ENCODE measurements around the gene TM9SF1. TPM values are rescaled to one million over a fixed set of nuclear protein-coding genes. Genes with fewer than 3 reads are reported as not detected.
A peak's percentile ranks its signal among the peaks of the same experiment; 100 is the strongest.

TM9SF1 gene
- total RNA-seq, 1 donor from 2014 or later, result 33.9 TPM

DNA sequence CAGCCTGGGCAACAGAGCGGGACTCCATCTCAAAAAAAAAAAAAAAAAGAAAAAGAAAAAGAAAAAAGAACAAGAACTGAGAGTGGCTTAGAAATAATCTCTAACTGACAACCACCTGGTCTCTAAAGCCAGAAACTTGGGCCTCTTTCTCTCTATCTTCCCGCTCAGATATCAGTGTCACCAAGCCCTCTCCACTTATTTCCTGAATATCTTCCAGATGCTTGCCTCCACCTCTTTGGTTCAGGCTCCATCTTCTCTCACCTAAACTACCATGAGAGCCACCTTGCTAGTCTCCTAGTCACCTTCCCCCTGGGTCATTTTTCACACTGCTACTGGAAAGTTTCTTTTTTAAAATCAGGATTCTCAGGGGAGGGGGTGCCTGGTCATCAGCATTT, 1.8 kb upstream of the TM9SF1 start:
- DNase-seq (ENCODE audit: low read depth in 2 of 2), result no peak

DNA sequence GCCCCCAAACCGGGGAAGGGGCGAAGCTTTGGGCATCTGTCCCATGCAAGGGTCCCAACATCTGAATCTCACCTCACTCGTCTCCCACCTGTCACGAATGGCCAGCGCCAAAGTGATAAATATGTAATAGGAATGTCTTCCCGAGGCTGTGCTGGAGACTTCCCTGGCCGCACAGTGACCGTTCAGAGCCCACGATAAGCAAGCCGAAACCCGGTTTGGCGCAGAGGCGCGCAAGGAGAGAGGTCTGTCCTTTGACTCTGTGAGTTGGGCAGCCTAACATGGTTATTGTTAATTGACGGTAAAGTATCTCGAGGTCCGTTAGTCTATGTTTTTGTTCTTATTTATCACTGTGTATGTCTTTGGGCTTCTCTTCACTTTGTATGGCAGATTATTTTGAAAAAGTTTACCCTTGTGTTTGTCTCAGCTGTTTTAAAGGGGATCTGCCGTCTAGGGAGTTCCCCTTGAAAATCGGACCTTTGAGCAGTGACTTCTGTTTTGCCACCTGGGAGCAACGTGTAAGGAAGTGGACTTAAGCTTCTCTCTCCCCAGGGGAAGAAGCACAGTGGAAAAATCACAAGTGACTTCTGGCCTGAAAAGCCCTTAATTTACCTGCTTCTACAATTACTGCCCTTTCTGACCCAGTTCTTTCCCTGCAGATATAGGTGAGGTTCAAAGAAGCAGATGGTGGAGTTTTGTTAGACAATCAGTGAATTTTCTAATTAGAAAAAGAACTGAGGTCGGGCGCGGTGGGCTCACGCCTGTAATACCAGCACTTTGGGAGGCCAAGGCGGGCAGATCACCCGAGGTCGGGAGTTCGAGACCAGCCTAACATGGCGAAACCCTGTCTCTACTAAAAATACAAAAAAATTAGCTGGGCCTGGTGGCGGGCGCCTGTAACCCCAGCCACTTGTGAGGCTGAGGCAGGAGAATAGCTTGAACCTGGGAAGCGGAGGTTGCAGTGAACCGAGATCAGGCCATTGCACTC, 1.1 kb upstream of the TM9SF1 start:
- peak in 1 of 2 donors; percentile 17 for DNase-seq (ENCODE audit: low read depth in 2 of 2)

- no peak for DNase-seq (ENCODE audit: low read depth in 2 of 2)
Measured at GRCh38 chr14:24194873-24195185, 412 bp downstream of the TM9SF1 start.

DNA sequence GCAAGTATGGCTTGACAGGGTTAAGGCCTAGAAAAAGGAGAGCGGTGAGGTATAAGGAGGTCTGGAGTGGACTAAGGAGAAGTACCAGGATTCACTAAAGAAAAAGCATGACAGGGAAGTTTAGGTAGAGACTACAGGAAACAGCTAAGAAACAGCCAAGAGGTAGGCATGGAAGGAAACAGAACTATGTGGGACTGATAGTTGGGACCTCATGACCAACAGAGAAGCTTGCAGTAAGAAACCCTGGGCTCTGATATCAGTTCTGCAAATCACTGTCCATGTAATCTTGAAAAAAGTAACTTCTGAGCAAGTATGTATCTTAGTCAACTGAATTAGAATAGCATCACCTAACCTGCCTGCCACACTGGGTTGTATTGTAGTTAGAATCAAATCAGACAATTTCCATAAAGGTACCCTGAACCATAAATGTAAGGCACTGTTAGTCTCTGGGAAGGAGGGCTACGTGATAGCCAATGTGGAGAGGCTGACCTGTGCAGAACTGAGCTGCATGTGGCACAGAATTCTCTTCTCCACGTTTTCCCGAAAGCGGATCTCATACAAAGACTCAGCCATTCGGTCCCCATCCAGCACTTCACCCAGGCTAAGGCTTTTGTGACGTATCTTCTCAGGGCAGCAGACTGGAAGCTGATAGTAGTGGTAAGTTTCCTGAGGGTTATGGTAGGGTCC, 912 bp downstream of the TM9SF1 start:
- no peak for DNase-seq (ENCODE audit: low read depth in 2 of 2)

DNA sequence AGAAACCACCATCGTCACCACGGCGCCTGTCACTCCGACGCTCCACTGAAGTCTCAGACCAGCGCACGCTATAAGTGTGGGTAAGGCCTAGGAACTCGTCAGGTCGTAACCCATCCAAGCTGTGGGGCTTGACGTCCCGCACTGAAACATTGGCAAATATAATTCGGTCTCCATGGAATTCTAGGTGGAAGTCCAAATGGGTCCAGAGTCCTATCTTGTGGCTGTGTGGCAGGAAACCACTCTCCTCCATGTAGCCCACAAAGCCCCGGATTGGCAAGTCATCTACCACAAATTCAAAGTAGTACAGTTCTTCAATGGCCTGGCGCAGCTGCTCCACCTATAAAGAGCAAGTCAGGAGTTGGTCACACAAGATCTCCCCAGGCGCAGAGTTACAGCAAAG, 2.3 kb downstream of the TM9SF1 start:
- DNase-seq (ENCODE audit: low read depth in 2 of 2), result no peak

DNA sequence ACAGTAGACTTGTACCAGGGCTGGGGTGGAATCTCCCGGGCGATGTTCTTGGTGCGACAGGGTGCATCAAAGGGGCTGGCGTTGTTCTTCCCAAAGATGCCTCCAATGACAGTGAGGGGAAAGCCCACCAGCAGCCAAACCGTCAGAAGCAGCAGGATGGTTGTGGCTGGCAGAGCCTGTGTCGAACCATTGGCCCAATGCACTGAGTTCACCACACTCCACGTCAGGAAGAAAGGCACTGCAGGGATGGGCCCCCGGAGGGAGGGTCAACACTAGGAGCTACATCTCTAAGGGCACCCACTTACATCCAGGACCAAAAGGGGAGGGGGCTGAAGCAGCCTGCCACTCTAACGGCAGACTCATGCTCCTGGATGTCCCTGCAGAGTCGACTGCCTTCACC, 4.8 kb downstream of the TM9SF1 start:
- DNase-seq (ENCODE audit: low read depth in 2 of 2), result no peak

DNA sequence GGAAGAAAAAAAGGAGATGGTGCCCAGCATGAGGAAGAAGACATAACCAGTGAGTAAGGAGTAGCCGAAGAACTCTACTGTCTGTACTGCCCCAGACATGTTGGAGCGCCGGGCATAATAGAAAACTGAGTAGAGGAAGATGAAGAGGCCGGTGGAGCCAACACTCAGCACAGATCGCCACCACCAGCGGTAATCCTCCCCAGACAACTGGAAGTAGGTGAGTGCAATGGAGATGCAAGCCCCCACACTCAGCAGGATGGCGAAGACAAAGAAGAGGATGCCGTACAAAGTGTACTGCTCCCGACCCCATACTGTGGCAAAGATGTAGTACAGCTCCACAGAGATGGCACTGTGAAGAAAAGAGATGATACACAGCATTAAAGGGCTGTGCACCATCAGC, 5.8 kb downstream of the TM9SF1 start:
- no peak for DNase-seq (ENCODE audit: low read depth in 2 of 2)

DNA sequence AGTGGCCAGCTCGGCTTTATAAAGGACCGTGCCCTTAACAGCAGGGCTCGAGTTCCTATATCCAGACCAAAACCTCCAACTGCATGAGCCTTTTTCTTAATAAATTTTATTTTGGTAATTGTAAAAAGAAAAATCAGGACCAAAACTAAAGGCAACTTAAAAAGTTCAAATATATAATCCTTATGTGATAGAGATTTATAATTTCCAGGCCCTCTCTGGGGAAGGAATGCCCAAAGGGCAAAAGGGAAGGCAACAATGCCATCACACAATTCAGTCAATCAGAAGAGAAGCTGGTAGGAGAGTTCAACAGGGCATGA, 6.2 kb downstream of the TM9SF1 start:
- no peak for DNase-seq (ENCODE audit: low read depth in 2 of 2)

DNA sequence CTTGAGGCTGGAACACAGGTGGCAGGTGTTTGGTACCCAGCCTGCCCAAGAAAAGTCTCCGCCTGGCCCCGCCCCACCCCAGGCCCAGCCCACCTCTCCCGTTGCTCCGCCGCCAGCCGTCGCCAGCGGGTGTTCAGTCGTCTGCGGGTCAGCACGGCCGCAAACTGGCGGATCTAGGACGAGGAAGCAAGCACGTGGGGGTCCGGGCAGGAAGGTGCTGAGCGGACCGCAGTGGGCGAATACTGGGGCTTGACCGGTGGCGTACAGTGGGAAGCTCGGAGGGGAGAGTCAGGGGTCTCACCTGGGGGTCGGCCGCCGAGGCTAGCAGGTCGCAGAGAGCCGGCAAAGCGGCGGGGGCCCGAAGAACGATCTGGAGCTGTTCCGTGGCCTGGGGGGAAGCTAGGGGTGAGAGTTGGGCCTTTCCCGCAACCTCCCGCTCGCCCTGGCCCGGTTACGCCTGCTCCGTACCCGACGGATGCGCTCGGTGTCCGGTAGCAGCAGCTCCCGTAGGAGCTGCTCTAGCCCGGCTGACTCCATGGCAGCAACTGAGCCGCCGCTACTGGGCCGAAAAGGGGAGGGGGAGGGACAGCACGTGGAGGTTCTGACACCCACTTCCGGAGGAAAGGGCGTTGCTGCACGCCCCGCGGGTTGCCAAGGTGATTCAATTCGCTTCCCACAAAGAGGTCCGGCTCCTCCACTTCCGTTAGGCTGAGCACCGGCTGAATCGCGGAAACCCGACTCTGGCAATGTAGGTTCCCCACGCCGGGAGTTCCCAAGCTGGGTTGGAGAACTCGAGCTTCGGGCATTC, 6.8 kb downstream of the TM9SF1 start, which contains the start of gene IPO4:
Gene IPO4 (minus strand): TSS at position 566 of the 808 bp plus-strand sequence. CDS start 29 bp downstream, at position 537.
- peak; percentile 98 to 99 for DNase-seq (ENCODE audit: low read depth in 2 of 2)

DNA sequence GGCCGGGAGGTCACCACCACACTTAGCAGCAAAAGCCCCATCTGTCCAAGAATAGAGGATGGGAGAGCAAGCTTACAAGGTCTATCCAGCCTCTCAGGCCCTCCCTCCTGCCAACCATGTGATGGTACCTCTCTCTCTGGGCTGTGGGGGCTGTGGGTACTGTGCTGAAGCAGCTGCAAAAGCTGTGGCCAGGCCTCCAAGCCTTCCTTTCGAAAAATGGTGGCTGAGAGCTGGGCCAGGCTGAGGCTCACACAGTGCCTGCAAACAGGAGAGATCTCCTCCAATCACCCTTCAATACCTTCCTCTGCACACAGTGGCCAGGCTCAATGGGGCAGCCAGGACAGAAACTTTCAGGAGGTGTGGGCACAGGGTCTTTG, 7.7 kb downstream of the TM9SF1 start:
- DNase-seq (ENCODE audit: low read depth in 2 of 2), result no peak

GRCh38 chr14:24186831-24187538, 8.3 kb downstream of the TM9SF1 start:
- DNase-seq (ENCODE audit: low read depth in 2 of 2), result no peak

DNA sequence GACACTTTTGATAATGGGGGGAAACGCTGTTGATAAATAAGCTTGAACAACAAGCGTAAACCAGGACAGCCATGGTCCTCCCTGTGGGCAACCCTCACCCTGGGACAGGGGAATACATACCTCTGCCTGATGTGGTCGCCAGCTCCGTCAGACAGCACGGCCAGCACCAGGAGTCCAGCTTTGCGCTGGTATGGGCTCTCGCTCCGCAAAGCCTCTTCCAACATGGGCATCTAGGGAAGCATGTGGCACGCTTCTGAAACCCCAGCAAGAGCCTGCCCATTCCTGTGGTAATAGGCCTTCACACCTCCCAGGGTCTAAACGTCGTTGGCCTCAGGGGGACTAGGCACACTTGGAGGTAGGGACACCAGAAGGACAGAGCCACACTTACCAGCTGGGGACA, 9.5 kb downstream of the TM9SF1 start:
- no peak for DNase-seq (ENCODE audit: low read depth in 2 of 2)

GRCh38 chr14:24185026-24185425, 10.2 kb downstream of the TM9SF1 start:
- no peak for DNase-seq (ENCODE audit: low read depth in 2 of 2)

DNA sequence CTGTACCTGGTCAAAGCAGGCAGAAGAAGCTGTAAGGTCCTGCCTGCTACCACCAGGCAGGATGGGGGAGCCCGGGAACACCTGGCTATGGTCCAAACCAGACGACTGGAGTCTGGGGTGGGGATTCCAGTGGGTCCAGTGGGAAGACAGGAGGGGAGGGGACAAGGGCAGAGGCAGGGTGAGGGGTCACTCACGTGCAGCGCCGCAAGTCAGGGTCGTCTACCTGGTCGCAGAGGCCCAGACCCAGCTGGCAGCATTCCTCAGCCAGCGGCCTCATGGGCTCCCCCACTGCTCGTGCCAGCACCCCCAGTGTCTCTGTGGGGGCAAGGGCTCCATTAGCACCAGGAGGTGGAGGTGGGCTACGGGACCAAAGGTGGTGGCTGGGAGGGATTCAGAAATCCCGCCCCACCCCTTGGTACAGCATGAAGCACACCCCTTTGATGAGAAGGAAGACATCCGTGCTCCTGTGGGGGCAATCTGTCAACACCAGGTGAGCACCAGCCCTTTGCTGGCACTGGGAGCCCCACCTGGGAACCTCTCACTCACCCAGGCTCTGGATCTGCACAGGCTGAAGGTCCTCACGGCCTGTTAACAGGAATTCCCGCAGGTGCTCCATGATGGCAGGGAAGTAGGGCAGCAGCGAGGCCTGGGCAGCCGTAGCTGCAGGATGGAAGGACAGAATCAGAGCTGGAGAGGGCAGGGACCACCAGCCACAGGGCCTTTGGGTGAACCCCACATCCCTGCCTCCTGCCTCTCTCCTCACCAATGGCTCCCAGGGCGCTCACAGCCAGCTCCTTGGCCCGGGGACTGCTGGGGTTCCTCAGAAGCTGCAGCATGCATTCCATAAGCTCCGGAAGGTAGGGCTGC, 10.9 kb downstream of the TM9SF1 start:
- DNase-seq (ENCODE audit: low read depth in 2 of 2), result no peak

DNA sequence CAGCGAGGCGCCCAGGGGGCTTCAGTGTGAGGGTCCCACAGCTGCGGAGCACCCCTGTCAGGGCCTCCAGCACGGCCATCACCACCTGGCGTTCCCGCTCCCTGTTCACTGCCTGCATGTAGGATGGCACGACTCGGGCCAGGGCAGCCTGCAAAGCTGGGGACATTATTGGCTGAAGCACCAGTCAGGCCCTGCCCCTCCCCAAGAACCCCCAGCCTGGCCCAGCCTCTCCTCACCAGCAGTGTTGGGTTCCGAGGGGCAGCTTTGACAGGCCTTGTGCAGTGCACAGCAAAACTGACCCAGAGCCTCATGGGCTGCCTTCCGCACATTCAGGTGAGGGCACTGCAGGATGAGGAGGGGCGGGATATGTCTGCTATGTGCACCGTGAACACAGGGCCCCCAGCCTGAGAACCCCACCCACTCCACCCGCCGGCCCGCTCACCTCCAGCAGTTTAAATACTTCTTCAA, 12.2 kb downstream of the TM9SF1 start:
- no peak for DNase-seq (ENCODE audit: low read depth in 2 of 2)

DNA sequence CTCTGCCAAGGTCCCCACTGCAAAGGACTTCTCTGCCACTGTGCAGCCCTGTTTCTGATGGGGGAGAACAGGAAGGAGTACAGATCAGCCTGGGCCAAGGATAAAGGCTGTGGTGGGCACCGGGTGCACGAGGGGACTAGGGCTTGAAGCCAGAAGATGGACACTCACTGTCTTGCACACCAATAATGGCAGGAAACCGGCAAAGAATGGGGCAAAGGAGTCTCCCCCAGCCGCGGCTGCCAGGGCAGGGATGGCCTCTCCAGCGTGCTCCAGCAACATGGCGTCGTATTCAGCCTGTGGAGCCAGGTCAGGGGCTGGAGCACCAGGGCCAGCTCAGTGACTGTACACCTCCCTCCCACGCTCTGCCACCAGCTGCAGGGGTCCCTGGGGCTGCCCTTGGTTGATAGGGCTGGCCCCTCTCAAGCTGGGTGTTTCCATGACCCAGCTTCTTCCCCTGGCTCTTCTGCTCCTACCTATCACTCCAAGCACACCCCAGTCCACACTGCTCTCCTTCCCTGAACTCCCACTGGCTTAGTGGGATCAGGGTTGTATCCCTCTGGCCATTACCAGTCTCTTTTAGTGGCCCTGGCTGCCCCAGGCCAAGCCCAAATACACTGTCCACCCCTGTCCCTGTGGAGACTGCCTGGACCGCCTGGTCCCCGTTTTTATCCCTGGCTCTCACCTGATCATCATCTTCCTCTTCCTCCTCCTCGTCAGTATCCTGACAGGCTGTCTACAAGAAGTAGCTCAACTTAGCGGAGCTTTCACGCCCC, 12.9 kb downstream of the TM9SF1 start:
- DNase-seq (ENCODE audit: low read depth in 2 of 2), result no peak

- no peak for DNase-seq (ENCODE audit: low read depth in 2 of 2)
Measured at GRCh38 chr14:24181371-24182077, 13.7 kb downstream of the TM9SF1 start.

DNA sequence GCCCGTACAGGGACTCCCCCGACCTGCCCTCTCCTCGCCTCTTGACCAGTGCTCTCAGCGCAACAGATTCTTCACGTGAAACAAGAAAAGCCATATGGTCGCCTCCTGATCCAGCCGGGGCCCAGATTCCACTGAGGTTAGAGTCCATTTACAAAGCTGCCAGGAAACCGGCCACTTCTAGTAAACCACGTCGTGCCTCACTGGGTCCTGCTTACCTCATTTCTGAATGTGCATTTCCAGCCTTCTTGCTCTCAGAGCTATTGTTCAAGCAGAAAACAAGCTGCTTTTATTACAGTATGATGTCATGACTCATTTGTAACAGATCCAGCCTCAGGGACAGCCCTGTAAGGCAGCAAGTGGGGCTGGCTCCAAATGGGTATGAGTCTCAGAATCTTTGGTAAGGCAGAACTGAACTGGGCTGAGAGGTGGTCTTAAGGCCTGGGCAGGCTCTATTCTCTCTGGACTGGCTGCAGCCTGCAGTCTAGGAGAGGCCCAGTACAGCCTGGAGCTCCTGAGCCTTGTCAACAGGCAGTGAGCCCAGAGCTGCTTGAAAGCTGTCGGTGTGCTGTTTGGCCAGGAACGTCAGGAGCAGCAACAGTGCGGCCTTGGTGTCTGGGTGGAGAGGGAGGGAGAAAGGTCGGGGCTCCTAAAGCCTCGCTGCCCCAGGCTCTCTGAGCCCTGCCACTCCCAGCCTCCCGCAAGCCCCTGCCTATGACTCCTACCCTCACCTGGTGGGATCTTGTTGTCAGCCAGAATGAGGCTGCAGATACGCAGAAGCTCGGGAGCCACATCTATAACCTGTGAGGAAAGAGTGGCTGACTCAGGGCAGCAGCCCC, 15.1 kb downstream of the TM9SF1 start:
- peak in 1 of 2 donors; percentile 65 for DNase-seq (ENCODE audit: low read depth in 2 of 2)
